ENCODE results near the gene ALOXE3. TPM values are rescaled to one million over a fixed set of nuclear protein-coding genes. Genes with fewer than 3 reads are reported as not detected.
A peak's percentile ranks its signal among the peaks of the same experiment; 100 is the strongest.

Gene ALOXE3
- total RNA-seq, 1 donor = not detected

- peak overlapping the region; percentile 67 for H3K4me3 ChIP-seq (ENCODE audit: low read depth, low read length)
- DNase-seq (ENCODE audit: low read depth) = peak; percentile 96
- TF ChIP-seq CTCF (IDR thresholded peaks at IDR 0.05; ENCODE audit: insufficient read depth, low read depth, low read length) = no peak
Measured at GRCh38 chr17:8153525-8153956, 35.2 kb upstream of the ALOXE3 start.

GRCh38 chr17:8153031-8153451, 34.7 kb upstream of the ALOXE3 start:
- peak overlapping the region; percentile 87 for H3K4me3 ChIP-seq (ENCODE audit: low read depth, low read length)
- DNase-seq (ENCODE audit: low read depth) = no peak
- no peak for TF ChIP-seq CTCF (IDR thresholded peaks at IDR 0.05; ENCODE audit: insufficient read depth, low read depth, low read length)

GRCh38 chr17:8152112-8152775, 33.9 kb upstream of the ALOXE3 start, which contains the start of gene PER1:
Gene PER1, minus strand, starts transcription at chr17:8152404. Its CDS starts 1,698 bp downstream, at chr17:8150706.
- H3K4me3 ChIP-seq (ENCODE audit: low read depth, low read length) = peak within 1 kb of the TSS; percentile 87
- no peak for TF ChIP-seq CTCF (IDR thresholded peaks at IDR 0.05; ENCODE audit: insufficient read depth, low read depth, low read length)
- DNase-seq (ENCODE audit: low read depth) = peak; percentile 99

GRCh38 chr17:8151641-8152111, 33.4 kb upstream of the ALOXE3 start:
- H3K4me3 ChIP-seq (ENCODE audit: low read depth, low read length) = peak overlapping the region; percentile 87
- peak; percentile 81 for DNase-seq (ENCODE audit: low read depth)
- TF ChIP-seq CTCF (IDR thresholded peaks at IDR 0.05; ENCODE audit: insufficient read depth, low read depth, low read length) = no peak

- no peak for TF ChIP-seq CTCF (IDR thresholded peaks at IDR 0.05; ENCODE audit: insufficient read depth, low read depth, low read length)
- DNase-seq (ENCODE audit: low read depth) = peak; percentile 94
- H3K4me3 ChIP-seq (ENCODE audit: low read depth, low read length) = peak overlapping the region; percentile 87
Measured at GRCh38 chr17:8151120-8151640, 32.9 kb upstream of the ALOXE3 start.

- peak overlapping the region; percentile 87 for H3K4me3 ChIP-seq (ENCODE audit: low read depth, low read length)
- no peak for DNase-seq (ENCODE audit: low read depth)
- no peak for TF ChIP-seq CTCF (IDR thresholded peaks at IDR 0.05; ENCODE audit: insufficient read depth, low read depth, low read length)
Measured at GRCh38 chr17:8150194-8151119, 32.1 kb upstream of the ALOXE3 start.
